GM21381 (cell line): Measurements from ENCODE around the gene CDC42BPB.

ENCODE experiments used
- ATAC-seq: cut with Tn5 transposase; IDR thresholded peaks from one replicate; pipeline ENCODE4 v1.9.1; 2021; ENCODE audit warnings: mild to moderate bottlenecking, moderate library complexity; ENCODE audit not compliant: unreplicated experiment

Gene CDC42BPB, protein sequence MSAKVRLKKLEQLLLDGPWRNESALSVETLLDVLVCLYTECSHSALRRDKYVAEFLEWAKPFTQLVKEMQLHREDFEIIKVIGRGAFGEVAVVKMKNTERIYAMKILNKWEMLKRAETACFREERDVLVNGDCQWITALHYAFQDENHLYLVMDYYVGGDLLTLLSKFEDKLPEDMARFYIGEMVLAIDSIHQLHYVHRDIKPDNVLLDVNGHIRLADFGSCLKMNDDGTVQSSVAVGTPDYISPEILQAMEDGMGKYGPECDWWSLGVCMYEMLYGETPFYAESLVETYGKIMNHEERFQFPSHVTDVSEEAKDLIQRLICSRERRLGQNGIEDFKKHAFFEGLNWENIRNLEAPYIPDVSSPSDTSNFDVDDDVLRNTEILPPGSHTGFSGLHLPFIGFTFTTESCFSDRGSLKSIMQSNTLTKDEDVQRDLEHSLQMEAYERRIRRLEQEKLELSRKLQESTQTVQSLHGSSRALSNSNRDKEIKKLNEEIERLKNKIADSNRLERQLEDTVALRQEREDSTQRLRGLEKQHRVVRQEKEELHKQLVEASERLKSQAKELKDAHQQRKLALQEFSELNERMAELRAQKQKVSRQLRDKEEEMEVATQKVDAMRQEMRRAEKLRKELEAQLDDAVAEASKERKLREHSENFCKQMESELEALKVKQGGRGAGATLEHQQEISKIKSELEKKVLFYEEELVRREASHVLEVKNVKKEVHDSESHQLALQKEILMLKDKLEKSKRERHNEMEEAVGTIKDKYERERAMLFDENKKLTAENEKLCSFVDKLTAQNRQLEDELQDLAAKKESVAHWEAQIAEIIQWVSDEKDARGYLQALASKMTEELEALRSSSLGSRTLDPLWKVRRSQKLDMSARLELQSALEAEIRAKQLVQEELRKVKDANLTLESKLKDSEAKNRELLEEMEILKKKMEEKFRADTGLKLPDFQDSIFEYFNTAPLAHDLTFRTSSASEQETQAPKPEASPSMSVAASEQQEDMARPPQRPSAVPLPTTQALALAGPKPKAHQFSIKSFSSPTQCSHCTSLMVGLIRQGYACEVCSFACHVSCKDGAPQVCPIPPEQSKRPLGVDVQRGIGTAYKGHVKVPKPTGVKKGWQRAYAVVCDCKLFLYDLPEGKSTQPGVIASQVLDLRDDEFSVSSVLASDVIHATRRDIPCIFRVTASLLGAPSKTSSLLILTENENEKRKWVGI (N-terminal part only)

DNA sequence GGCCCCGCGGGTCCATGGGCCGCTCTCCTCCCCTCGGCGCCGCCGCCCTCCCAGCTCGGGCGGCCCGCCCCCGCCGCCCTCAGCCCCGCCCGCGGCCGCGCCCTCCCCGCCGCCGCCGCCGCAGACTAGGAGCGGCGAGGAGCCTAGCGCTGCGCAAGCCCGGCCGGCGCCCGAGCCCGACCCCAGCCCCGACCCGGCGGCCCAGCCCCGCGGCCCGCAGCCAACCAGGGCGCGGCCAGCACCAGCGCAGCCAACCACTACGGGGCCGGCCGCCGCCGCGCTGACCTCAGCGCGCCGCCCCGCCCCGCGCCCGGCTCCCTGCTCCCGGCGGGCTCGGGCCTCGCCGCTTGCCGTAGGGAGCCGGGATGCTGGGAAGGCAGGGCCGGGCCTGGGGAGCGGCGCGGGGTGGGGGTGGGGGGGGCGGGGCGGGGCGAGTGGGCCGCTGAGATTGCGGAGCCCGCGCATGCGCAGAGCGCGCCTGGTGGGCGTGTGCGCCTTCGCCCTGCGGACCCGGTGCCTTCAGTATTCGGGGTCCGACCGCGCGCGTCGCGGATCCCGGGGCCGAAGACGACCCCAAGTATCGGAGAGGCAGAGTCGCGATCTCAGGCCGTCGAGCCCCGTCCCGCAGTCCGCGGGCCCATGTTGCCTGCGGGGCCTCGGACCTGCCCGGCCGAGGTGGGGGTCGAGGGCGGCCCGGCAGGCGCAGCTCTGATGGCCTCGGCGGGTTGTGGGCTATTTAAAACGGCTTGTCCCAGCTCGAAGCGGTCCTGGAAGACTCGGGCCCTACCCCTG is at the start of gene CDC42BPB:
CDC42BPB (minus strand) TSS at position 178 of the 792 bp plus-strand sequence. CDS start 376 bp downstream, outside the sequence.
- ATAC-seq, result peak; percentile 78

DNA sequence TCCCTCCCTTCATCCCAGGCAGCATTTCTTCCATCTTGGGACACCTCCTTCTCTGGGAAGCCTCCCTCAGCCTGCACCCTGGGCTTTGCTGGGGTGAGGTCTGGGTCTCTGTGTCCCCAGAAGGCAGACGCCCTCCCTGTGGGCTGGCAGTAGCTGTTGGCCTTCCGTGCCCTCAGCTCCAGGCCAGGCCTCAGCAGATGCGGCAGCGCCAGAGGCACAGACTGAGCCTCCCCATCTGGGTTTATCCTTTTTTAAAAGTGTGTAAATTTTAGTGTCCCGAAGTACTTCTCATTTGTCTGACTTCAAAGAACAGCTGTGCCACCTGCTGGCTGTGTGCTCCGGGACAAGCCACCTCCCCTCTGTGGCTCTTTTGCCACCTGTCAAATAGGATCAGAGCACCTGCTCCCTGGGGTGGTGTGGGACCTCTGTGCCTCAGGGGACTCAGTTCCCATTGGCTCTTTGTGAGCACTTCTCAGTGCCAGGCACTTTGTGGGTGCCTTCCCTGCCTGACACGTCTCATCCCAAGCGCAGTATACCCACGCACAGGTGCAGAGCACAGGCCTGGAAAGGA is 48.3 kb upstream of the CDC42BPB start:
- ATAC-seq, result no peak

DNA sequence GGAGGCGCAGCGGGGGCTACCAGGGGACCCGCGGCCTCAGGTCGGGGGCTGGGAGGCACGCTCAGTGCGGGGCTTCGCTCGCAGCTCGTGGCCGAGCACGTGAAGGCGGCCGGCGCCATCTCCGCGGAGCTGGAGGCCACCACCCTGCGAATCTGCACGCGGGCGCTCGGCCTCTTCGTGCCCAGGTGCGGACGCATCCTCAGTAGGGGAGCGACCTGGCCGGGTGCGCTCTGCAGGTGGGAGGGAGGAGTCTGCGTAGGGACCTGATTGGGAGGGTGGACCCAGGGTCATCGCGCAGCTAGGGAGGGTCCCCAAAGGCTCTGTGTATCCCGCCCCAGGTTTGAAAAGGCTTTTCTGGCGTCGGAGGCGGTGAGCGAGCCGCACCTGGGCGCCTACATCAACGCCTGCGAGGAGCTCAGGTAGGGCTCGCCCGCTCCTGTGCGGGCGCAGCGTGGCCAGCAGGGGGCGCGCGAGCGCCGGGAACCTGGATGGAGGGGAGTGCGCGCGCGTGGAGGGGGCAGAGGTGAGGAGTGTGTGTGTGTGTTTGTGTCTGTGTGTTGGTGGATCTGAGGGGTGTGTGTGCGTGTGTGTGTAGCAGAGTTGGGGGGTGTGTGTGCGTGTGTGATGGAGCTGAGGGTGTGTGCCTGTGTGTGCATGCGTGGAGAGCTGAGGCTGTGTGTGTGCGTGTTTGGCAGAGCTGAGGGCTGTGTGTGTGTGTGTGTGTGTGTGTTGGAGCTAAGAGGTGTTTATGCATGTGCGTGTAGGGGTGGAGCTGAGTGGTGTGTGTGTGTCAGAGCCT is 47.5 kb upstream of the CDC42BPB start:
- ATAC-seq, result peak; percentile 45

DNA sequence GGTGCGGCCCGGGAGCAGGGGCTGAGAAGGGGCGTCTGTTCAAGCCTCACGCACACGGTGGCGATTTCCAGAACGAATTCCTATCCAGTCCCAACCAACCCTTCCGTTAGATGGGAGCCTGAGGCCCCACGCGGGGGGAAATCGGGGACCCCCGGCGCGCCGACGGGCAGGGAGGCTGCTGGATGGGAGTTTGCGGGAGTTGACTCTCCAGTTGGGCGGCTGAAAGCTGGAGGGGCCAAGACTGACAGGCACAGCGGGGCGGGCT is 47.0 kb upstream of the CDC42BPB start:
- no peak for ATAC-seq

- no peak for ATAC-seq
Measured at GRCh38 chr14:103103461-103104388, 46.4 kb upstream of the CDC42BPB start.

GRCh38 chr14:103102689-103103260 is 45.4 kb upstream of the CDC42BPB start:
- ATAC-seq, result no peak

GRCh38 chr14:103101963-103102688 is 44.8 kb upstream of the CDC42BPB start:
- no peak for ATAC-seq

- ATAC-seq, result no peak
Measured at GRCh38 chr14:103101257-103101962, 44.1 kb upstream of the CDC42BPB start.

- ATAC-seq, result peak; percentile 57
Measured at GRCh38 chr14:103100281-103101121, 43.2 kb upstream of the CDC42BPB start.

DNA sequence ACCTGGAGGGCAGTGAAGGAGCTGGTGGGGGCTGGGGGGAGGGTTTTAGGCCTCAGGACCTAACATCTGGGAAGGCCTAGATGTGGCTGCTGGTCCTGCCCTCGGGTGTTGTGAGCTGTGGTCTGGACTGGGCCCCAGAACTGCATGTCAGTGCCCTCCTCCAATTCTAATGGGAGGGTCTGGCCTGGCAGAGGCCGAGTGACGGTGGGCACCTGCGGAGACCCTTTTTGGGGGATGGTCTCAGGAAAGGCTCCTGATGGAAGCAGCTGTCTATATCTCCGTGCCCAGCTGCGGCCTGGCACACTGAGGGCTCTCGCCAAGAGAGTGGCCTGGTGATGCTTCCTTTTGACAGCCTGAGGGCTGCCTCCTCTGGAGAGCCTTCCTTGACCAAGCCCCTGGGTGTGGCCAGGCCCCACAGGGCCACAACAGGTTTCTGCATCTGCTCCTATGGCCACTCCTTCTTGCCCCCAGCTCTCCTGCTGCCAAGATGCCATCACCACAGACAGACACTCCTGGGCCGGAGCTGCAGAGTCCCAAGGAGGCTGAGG is 42.5 kb upstream of the CDC42BPB start:
- ATAC-seq, result no peak

- no peak for ATAC-seq
Measured at GRCh38 chr14:103099081-103099732, 41.9 kb upstream of the CDC42BPB start.

- no peak for ATAC-seq
Measured at GRCh38 chr14:103097994-103098957, 40.9 kb upstream of the CDC42BPB start.

DNA sequence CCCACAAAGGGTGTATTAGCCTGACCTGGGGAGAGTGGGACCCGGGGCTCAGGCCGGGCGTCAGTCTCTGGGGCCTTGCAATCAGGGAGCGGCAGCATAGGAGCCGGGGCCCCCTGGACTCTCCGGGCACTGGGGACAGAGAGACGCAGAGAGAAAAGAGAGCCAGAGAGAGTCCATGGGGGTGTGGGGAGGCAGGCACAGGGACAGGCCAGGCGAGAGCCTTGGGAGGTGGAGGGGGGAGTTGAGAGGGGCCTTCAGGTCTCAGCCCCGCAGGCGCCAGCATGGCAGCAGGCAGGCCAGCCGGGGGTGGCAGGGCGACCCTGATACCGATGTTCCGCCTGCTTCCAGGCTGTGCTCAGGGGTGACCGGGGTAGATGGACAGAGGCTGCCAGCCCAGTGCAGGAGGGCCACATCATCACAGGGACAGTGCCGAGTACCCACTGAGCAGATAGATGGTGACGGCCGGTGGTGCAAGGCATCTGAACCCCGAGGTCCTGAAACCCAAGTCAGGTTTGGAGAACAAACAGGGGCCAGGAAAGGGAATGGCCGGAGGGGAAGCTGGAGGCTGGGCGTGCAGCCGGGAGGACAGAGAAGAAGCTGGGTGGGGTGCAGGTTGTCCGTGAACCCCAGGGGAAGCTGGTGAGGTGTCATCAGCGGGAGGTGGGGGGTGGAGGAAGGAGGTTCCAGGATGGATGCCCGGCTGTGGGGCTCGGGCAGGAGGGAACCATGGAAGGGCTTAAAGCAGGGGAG is 40.1 kb upstream of the CDC42BPB start:
- no peak for ATAC-seq
